ENCODE data around the gene MINDY3.

The MINDY3 gene

DNA sequence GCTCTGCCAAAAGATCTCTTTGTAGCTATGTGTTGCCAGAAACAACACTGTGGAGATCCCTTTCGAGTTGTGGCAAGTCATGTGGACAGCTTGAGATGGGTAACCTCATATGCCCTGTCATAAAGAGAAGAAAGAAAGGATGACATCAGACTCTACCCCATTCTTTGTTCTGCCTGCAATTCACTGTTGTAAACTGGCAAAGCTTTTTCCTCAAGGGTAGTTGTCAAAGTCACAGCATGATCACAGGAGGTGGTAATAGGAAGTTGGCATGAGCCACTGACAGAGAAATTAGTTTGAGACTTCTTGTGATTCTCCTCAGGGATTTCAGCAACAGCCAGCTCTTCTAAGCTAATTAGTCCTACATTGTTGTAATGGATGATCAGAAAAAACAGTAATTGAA lies 19.4 kb upstream of the MINDY3 start (continued):
- TF ChIP-seq, protein P1, sequence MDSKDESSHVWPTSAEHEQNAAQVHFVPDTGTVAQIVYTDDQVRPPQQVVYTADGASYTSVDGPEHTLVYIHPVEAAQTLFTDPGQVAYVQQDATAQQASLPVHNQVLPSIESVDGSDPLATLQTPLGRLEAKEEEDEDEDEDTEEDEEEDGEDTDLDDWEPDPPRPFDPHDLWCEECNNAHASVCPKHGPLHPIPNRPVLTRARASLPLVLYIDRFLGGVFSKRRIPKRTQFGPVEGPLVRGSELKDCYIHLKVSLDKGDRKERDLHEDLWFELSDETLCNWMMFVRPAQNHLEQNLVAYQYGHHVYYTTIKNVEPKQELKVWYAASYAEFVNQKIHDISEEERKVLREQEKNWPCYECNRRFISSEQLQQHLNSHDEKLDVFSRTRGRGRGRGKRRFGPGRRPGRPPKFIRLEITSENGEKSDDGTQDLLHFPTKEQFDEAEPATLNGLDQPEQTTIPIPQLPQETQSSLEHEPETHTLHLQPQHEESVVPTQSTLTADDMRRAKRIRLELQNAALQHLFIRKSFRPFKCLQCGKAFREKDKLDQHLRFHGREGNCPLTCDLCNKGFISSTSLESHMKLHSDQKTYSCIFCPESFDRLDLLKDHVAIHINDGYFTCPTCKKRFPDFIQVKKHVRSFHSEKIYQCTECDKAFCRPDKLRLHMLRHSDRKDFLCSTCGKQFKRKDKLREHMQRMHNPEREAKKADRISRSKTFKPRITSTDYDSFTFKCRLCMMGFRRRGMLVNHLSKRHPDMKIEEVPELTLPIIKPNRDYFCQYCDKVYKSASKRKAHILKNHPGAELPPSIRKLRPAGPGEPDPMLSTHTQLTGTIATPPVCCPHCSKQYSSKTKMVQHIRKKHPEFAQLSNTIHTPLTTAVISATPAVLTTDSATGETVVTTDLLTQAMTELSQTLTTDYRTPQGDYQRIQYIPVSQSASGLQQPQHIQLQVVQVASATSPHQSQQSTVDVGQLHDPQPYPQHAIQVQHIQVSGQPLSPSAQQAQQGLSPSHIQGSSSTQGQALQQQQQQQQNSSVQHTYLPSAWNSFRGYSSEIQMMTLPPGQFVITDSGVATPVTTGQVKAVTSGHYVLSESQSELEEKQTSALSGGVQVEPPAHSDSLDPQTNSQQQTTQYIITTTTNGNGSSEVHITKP (tag by site-specific recombination; IDR thresholded peaks at IDR 0.05), result peak; percentile 59
- no peak for TF ChIP-seq ZNF214 (tag by site-specific recombination; IDR thresholded peaks at IDR 0.05; ENCODE audit: borderline replicate concordance)
- peak; percentile 95 for TF ChIP-seq ZNF561 (tag by site-specific recombination; IDR thresholded peaks at IDR 0.05; ENCODE audit: borderline replicate concordance)
- no peak for TF ChIP-seq KLF16 (tag by site-specific recombination; IDR thresholded peaks at IDR 0.05)
- no peak for TF ChIP-seq KLF1 (tag by site-specific recombination; IDR thresholded peaks at IDR 0.05)
- TF ChIP-seq ZSCAN23 (tag by site-specific recombination; IDR thresholded peaks at IDR 0.05), result peak; percentile 50; the same call in 1 of the 2 replicates
- TF ChIP-seq ZNF677 (tag by site-specific recombination; IDR thresholded peaks at IDR 0.05), result no peak
- no peak for TF ChIP-seq ZNF221 (tag by site-specific recombination; IDR thresholded peaks at IDR 0.05; ENCODE audit: borderline replicate concordance)
- peak; percentile 71; the same call in 1 of the 2 replicates for TF ChIP-seq ZNF558 (tag by site-specific recombination; IDR thresholded peaks at IDR 0.05)
- TF ChIP-seq, protein P2, sequence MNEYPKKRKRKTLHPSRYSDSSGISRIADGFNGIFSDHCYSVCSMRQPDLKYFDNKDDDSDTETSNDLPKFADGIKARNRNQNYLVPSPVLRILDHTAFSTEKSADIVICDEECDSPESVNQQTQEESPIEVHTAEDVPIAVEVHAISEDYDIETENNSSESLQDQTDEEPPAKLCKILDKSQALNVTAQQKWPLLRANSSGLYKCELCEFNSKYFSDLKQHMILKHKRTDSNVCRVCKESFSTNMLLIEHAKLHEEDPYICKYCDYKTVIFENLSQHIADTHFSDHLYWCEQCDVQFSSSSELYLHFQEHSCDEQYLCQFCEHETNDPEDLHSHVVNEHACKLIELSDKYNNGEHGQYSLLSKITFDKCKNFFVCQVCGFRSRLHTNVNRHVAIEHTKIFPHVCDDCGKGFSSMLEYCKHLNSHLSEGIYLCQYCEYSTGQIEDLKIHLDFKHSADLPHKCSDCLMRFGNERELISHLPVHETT (tag by site-specific recombination; IDR thresholded peaks at IDR 0.05), result no peak; the same call in 1 of the 2 replicates
- TF ChIP-seq ZNF140 (tag by site-specific recombination; IDR thresholded peaks at IDR 0.05), result no peak
- TF ChIP-seq PRDM1 (tag by site-specific recombination; IDR thresholded peaks at IDR 0.05), result peak; percentile 59
- no peak for TF ChIP-seq ZNF544 (tag by site-specific recombination; IDR thresholded peaks at IDR 0.05)
- TF ChIP-seq, protein P3, sequence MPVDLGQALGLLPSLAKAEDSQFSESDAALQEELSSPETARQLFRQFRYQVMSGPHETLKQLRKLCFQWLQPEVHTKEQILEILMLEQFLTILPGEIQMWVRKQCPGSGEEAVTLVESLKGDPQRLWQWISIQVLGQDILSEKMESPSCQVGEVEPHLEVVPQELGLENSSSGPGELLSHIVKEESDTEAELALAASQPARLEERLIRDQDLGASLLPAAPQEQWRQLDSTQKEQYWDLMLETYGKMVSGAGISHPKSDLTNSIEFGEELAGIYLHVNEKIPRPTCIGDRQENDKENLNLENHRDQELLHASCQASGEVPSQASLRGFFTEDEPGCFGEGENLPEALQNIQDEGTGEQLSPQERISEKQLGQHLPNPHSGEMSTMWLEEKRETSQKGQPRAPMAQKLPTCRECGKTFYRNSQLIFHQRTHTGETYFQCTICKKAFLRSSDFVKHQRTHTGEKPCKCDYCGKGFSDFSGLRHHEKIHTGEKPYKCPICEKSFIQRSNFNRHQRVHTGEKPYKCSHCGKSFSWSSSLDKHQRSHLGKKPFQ (tag by site-specific recombination; IDR thresholded peaks at IDR 0.05), result no peak
- TF ChIP-seq ZNF501 (tag by site-specific recombination; IDR thresholded peaks at IDR 0.05), result peak; percentile 72; the same call in 1 of the 2 replicates
- TF ChIP-seq, protein P4, sequence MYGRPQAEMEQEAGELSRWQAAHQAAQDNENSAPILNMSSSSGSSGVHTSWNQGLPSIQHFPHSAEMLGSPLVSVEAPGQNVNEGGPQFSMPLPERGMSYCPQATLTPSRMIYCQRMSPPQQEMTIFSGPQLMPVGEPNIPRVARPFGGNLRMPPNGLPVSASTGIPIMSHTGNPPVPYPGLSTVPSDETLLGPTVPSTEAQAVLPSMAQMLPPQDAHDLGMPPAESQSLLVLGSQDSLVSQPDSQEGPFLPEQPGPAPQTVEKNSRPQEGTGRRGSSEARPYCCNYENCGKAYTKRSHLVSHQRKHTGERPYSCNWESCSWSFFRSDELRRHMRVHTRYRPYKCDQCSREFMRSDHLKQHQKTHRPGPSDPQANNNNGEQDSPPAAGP (tag by site-specific recombination; IDR thresholded peaks at IDR 0.05), result no peak
- no peak for TF ChIP-seq SP3 (tag by site-specific recombination; IDR thresholded peaks at IDR 0.05)
- TF ChIP-seq, protein P5, sequence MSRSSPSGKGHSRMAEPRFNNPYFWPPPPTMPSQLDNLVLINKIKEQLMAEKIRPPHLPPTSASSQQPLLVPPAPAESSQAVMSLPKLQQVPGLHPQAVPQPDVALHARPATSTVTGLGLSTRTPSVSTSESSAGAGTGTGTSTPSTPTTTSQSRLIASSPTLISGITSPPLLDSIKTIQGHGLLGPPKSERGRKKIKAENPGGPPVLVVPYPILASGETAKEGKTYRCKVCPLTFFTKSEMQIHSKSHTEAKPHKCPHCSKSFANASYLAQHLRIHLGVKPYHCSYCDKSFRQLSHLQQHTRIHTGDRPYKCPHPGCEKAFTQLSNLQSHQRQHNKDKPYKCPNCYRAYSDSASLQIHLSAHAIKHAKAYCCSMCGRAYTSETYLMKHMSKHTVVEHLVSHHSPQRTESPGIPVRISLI (tag by site-specific recombination; IDR thresholded peaks at IDR 0.05), result no peak
- TF ChIP-seq ZNF426 (tag by site-specific recombination; IDR thresholded peaks at IDR 0.05), result no peak
- no peak for TF ChIP-seq ZFP3 (tag by site-specific recombination; IDR thresholded peaks at IDR 0.05; ENCODE audit: low read depth)
- TF ChIP-seq, protein P6, sequence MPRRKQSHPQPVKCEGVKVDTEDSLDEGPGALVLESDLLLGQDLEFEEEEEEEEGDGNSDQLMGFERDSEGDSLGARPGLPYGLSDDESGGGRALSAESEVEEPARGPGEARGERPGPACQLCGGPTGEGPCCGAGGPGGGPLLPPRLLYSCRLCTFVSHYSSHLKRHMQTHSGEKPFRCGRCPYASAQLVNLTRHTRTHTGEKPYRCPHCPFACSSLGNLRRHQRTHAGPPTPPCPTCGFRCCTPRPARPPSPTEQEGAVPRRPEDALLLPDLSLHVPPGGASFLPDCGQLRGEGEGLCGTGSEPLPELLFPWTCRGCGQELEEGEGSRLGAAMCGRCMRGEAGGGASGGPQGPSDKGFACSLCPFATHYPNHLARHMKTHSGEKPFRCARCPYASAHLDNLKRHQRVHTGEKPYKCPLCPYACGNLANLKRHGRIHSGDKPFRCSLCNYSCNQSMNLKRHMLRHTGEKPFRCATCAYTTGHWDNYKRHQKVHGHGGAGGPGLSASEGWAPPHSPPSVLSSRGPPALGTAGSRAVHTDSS (tag by site-specific recombination; IDR thresholded peaks at IDR 0.05), result no peak
- TF ChIP-seq, protein P7, sequence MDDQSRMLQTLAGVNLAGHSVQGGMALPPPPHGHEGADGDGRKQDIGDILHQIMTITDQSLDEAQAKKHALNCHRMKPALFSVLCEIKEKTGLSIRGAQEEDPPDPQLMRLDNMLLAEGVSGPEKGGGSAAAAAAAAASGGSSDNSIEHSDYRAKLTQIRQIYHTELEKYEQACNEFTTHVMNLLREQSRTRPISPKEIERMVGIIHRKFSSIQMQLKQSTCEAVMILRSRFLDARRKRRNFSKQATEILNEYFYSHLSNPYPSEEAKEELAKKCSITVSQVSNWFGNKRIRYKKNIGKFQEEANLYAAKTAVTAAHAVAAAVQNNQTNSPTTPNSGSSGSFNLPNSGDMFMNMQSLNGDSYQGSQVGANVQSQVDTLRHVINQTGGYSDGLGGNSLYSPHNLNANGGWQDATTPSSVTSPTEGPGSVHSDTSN (CRISPR knock-in tag; IDR thresholded peaks at IDR 0.05), result no peak
- no peak for TF ChIP-seq ZNF157 (tag by site-specific recombination; IDR thresholded peaks at IDR 0.05)
- no peak for TF ChIP-seq ZNF560 (tag by site-specific recombination; IDR thresholded peaks at IDR 0.05; ENCODE audit: borderline replicate concordance)
- TF ChIP-seq, protein P8, sequence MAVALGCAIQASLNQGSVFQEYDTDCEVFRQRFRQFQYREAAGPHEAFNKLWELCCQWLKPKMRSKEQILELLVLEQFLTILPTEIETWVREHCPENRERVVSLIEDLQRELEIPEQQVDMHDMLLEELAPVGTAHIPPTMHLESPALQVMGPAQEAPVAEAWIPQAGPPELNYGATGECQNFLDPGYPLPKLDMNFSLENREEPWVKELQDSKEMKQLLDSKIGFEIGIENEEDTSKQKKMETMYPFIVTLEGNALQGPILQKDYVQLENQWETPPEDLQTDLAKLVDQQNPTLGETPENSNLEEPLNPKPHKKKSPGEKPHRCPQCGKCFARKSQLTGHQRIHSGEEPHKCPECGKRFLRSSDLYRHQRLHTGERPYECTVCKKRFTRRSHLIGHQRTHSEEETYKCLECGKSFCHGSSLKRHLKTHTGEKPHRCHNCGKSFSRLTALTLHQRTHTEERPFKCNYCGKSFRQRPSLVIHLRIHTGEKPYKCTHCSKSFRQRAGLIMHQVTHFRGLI (tag by site-specific recombination; IDR thresholded peaks at IDR 0.05), result no peak
- no peak; the same call in 1 of the 2 replicates for TF ChIP-seq KLF9 (tag by site-specific recombination; IDR thresholded peaks at IDR 0.05; ENCODE audit: low read depth)
- TF ChIP-seq ZNF76 (tag by site-specific recombination; IDR thresholded peaks at IDR 0.05; ENCODE audit: borderline replicate concordance, low read depth), result no peak; the same call in 1 of the 2 replicates
- no peak for TF ChIP-seq ZNF514 (tag by site-specific recombination; IDR thresholded peaks at IDR 0.05)

All from HEK293 (cell line).